ENCODE results near the gene ATXN7L3. TPM values are rescaled to one million over a fixed set of nuclear protein-coding genes. Genes with fewer than 3 reads are reported as not detected.

ATXN7L3 gene
- total and polyA plus RNA-seq, 9 of the 15 experiments (the other 6 are each of a cell fraction or from before 2014, with no cell fraction given), result 0.62 to 66.1 (median 33.2) TPM

- TF ChIP-seq TRIM28 (IDR thresholded peaks at IDR 0.05) (peak; percentile 72; the same call in 1 of the 2 replicates), RNF2 (IDR thresholded peaks at IDR 0.05) (peak; percentile 41; the same call in 1 of the 2 replicates), ZNF644 (tag; IDR thresholded peaks at IDR 0.05; ENCODE audit: low read depth) (peak; percentile 69; the same call in 1 of the 2 replicates), NCOR1 (IDR thresholded peaks at IDR 0.05) (peak; percentile 50), MYNN (IDR thresholded peaks at IDR 0.05) (0 out of 2 replicates have a peak, but pooled peaks have one; percentile 23), MYNN (CRISPR knock-in tag; IDR thresholded peaks at IDR 0.05) (no peak), C11orf30 (IDR thresholded peaks at IDR 0.05; ENCODE audit: low read depth) (peak; percentile 94), KDM1A (IDR thresholded peaks at IDR 0.05) (peak; percentile 21 to 56; a peak in 2 of 4 replicates), ZNF75A (CRISPR knock-in tag; IDR thresholded peaks at IDR 0.05) (no peak), USF1 (CRISPR knock-in tag; IDR thresholded peaks at IDR 0.05) (peak; percentile 95), FOSL1 (tag; conservative IDR thresholded peaks at IDR 0.05) (peak; percentile 98), ZNF561 (CRISPR knock-in tag; conservative IDR thresholded peaks at IDR 0.05) (no peak), TRIM24 (IDR thresholded peaks at IDR 0.05) (peak; percentile 23 to 42; a peak in 3 of 4 replicates), JUNB (CRISPR knock-in tag; conservative IDR thresholded peaks at IDR 0.05) (peak; percentile 61; the same call in 1 of the 2 replicates)
- TF ChIP-seq, protein P1, sequence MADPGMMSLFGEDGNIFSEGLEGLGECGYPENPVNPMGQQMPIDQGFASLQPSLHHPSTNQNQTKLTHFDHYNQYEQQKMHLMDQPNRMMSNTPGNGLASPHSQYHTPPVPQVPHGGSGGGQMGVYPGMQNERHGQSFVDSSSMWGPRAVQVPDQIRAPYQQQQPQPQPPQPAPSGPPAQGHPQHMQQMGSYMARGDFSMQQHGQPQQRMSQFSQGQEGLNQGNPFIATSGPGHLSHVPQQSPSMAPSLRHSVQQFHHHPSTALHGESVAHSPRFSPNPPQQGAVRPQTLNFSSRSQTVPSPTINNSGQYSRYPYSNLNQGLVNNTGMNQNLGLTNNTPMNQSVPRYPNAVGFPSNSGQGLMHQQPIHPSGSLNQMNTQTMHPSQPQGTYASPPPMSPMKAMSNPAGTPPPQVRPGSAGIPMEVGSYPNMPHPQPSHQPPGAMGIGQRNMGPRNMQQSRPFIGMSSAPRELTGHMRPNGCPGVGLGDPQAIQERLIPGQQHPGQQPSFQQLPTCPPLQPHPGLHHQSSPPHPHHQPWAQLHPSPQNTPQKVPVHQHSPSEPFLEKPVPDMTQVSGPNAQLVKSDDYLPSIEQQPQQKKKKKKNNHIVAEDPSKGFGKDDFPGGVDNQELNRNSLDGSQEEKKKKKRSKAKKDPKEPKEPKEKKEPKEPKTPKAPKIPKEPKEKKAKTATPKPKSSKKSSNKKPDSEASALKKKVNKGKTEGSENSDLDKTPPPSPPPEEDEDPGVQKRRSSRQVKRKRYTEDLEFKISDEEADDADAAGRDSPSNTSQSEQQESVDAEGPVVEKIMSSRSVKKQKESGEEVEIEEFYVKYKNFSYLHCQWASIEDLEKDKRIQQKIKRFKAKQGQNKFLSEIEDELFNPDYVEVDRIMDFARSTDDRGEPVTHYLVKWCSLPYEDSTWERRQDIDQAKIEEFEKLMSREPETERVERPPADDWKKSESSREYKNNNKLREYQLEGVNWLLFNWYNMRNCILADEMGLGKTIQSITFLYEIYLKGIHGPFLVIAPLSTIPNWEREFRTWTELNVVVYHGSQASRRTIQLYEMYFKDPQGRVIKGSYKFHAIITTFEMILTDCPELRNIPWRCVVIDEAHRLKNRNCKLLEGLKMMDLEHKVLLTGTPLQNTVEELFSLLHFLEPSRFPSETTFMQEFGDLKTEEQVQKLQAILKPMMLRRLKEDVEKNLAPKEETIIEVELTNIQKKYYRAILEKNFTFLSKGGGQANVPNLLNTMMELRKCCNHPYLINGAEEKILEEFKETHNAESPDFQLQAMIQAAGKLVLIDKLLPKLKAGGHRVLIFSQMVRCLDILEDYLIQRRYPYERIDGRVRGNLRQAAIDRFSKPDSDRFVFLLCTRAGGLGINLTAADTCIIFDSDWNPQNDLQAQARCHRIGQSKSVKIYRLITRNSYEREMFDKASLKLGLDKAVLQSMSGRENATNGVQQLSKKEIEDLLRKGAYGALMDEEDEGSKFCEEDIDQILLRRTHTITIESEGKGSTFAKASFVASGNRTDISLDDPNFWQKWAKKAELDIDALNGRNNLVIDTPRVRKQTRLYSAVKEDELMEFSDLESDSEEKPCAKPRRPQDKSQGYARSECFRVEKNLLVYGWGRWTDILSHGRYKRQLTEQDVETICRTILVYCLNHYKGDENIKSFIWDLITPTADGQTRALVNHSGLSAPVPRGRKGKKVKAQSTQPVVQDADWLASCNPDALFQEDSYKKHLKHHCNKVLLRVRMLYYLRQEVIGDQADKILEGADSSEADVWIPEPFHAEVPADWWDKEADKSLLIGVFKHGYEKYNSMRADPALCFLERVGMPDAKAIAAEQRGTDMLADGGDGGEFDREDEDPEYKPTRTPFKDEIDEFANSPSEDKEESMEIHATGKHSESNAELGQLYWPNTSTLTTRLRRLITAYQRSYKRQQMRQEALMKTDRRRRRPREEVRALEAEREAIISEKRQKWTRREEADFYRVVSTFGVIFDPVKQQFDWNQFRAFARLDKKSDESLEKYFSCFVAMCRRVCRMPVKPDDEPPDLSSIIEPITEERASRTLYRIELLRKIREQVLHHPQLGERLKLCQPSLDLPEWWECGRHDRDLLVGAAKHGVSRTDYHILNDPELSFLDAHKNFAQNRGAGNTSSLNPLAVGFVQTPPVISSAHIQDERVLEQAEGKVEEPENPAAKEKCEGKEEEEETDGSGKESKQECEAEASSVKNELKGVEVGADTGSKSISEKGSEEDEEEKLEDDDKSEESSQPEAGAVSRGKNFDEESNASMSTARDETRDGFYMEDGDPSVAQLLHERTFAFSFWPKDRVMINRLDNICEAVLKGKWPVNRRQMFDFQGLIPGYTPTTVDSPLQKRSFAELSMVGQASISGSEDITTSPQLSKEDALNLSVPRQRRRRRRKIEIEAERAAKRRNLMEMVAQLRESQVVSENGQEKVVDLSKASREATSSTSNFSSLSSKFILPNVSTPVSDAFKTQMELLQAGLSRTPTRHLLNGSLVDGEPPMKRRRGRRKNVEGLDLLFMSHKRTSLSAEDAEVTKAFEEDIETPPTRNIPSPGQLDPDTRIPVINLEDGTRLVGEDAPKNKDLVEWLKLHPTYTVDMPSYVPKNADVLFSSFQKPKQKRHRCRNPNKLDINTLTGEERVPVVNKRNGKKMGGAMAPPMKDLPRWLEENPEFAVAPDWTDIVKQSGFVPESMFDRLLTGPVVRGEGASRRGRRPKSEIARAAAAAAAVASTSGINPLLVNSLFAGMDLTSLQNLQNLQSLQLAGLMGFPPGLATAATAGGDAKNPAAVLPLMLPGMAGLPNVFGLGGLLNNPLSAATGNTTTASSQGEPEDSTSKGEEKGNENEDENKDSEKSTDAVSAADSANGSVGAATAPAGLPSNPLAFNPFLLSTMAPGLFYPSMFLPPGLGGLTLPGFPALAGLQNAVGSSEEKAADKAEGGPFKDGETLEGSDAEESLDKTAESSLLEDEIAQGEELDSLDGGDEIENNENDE (IDR thresholded peaks at IDR 0.05; ENCODE audit: low read depth, low read length), result no peak
- TF ChIP-seq, protein P2, sequence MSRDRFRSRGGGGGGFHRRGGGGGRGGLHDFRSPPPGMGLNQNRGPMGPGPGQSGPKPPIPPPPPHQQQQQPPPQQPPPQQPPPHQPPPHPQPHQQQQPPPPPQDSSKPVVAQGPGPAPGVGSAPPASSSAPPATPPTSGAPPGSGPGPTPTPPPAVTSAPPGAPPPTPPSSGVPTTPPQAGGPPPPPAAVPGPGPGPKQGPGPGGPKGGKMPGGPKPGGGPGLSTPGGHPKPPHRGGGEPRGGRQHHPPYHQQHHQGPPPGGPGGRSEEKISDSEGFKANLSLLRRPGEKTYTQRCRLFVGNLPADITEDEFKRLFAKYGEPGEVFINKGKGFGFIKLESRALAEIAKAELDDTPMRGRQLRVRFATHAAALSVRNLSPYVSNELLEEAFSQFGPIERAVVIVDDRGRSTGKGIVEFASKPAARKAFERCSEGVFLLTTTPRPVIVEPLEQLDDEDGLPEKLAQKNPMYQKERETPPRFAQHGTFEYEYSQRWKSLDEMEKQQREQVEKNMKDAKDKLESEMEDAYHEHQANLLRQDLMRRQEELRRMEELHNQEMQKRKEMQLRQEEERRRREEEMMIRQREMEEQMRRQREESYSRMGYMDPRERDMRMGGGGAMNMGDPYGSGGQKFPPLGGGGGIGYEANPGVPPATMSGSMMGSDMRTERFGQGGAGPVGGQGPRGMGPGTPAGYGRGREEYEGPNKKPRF (IDR thresholded peaks at IDR 0.05; ENCODE audit: low read depth, low read length), result no peak
These were observed 40.0 kb downstream of the ATXN7L3 start (continued) for GRCh38 chr17:44159519-44160210.

All from K562 (cell line).